Measurements from ENCODE around the gene FAM241A. TPM values are rescaled to one million over a fixed set of nuclear protein-coding genes. Genes with fewer than 3 reads are reported as not detected.
"Not testable (repeated sequence)": the region's sequence is repeated elsewhere in the genome, so short reads cannot be mapped to it uniquely, and the experiment has no call there.

FAM241A gene
- total RNA-seq, 1 donor from 2014 or later = 7.4 TPM

DNA sequence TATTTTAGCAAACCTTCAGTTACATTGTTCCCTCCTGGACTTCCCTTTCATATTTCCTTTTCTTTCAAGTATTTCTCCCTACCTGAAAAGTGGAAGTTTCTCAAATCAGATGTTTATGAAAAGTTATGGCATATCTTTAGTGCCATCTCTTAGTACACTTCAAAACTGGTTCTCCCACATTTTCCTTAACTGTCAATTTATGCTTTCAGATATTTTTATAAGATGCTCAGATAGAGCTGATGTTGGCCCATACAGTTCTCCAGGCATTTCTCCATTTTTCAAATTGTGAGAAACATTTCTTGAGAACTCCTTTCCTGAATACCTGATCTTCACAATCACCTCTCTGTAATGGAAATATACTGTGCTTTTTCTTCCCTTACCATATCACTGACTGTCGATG, 53.8 kb downstream of the FAM241A start:
- intact Hi-C loops (cut with DNase I) = no loop called here
- ATAC-seq (ENCODE audit: poor library complexity) = no peak
- DNase-seq = no peak

DNA sequence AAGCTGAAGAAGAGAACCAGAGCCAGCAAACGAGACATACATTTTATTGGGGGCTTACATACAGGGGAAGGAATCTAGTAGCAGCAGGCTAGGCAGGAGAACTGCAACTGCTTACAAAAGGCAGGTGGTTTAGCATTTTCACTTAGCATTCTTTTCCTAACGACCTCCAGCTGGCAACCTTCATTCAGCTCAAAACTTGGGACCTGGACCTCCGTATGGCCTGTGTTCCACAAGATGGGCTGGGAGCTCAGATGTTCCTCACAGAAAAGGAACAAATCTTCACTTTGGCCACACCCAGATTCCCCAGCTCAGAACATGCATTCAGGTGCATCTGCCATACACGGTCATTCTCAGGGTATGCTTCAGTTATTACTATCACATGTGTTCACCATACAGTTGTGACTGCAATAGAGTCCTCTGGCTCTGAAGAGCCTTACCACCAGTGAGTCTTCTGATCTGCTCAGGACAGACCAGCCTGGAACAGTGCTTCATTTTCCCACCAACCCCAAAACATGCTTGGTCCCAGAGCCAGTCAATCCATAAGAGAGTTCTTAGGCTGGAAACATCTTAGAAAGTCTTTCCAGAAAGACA, 56.8 kb downstream of the FAM241A start:
- ATAC-seq (ENCODE audit: poor library complexity) = no peak
- intact Hi-C loops (cut with DNase I) = no loop called here
- DNase-seq = no peak

GRCh38 chr4:112203593-112203992, 58.3 kb downstream of the FAM241A start:
- DNase-seq (no peak), ATAC-seq (ENCODE audit: poor library complexity) (no peak)
- intact Hi-C loops (cut with DNase I) = no loop called here

- intact Hi-C loops (cut with DNase I) = no loop called here
- ATAC-seq (ENCODE audit: poor library complexity) (no peak), DNase-seq (no peak)
Observed at GRCh38 chr4:112206431-112206830, 61.2 kb downstream of the FAM241A start.

GRCh38 chr4:112208137-112209095, 63.2 kb downstream of the FAM241A start:
- ATAC-seq (ENCODE audit: poor library complexity); intact Hi-C loops (cut with DNase I); DNase-seq: not testable (repeated sequence)

DNA sequence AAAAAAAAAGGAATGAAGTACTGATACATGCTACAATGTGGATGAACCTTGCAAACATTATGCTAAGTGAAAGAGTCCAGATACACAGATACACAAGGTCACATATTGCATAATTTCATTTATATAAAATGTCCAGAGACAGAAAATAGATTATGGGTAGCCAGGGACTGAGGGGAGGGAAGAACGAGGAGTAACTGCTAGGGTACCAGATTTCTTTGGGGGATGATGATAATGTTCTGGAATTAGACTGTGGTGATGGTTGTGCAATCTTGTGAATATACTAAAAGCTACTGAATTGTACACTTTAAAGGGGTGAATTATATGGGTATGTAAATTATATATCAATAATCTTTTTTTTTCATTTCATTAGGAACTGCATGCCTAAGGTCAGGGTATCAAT, 65.5 kb downstream of the FAM241A start:
- intact Hi-C loops (cut with DNase I) = no loop called here
- ATAC-seq (ENCODE audit: poor library complexity) = no peak
- DNase-seq = no peak

DNA sequence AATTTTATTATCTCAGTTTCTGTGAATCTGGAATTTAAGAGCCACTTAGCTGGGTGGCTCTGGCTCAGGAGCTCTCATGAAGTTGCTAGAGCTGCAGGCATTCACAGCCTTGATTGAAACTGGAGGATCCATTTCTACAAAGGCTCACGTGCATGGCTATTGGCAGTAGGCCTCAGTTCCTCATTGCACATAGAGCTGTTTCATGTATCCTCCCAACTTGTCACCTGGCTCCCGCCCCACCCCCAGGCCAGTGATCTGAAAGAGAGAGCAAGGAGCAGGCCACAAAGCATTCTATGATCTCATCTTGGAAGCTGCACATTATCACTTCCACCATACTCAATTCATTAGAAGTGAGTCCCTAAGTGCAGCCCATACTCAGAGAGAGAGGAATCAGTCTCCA, 67.8 kb downstream of the FAM241A start:
- intact Hi-C loops (cut with DNase I) = no loop called here
- no peak for DNase-seq
- ATAC-seq (ENCODE audit: poor library complexity) = peak; percentile 36

GRCh38 chr4:112213856-112214255, 68.6 kb downstream of the FAM241A start:
- DNase-seq = no peak
- intact Hi-C loops (cut with DNase I) = no loop called here

GRCh38 chr4:112214390-112215264, 69.4 kb downstream of the FAM241A start:
- intact Hi-C loops (cut with DNase I) = no loop called here
- no peak for DNase-seq
- ATAC-seq (ENCODE audit: poor library complexity) = no peak

More at GRCh38 chr4:112213856-112214255, 68.6 kb downstream of the FAM241A start:
- ATAC-seq (ENCODE audit: poor library complexity) = no peak

DNA sequence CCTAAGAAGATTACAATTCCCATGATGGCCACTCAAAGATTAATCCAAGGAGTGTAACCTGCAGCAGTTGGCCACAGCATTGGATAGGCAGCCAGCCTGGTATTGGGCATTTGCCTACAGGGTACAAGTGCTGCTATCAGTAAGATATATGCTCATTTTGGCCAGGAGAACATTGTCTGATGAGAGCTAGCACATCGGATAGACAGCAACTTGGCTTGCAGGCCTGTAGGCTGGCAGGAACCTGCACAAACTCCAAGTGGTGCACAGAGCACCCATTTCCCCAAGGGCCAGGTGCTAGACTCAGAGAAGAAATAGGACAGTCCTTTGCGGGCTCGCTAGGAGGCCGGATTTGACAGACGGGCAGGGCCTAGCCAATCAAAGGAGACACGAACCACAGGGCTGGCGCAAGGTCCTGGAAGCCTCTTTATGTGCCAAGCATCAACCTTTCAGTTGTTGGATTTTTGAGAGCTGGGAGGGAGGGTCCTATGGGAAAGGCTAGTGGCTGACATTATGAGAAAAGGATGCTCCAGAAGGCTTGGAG, 74.6 kb downstream of the FAM241A start:
- ATAC-seq (ENCODE audit: poor library complexity) (peak; percentile 73), DNase-seq (no peak)
- intact Hi-C loops (cut with DNase I) = no loop called here

DNA sequence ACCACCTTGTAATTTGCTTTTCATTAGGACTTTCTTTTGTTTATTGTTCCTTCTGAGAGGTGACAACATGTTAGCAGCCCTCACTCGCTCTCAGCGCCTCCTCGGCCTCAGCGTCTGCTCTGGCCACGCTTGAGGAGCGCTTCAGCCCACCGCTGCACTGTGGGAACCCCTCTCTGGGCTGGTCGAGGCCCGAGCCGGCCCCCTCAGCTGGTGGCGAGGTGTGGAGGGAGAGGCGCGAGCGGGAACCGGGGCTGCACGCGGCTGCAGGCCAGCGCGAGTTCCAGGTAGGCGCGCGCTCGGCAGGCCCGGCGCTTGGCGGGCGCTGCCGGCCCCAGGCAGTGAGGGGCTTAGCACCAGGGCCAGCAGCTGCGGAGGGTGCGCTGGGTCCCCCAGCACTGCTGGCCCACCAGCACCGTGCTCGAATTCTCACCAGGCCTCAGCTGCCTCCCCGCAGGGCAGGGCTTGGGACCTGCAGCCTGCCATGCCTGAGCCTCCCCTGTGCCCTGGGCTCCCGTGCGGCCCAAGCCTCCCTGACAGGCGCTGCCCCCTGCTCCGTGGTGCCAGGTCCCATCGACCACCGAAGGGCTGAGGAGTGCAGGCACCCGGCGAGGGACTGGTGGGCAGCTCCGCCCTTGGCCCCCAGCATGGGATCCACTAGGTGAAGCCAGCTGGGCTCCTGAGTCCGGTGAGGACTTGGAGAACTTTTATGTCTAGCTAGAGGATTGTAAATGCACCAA, 77.1 kb downstream of the FAM241A start:
- no peak for DNase-seq
- intact Hi-C loops (cut with DNase I) = no loop called here
- ATAC-seq (ENCODE audit: poor library complexity) = no peak

DNA sequence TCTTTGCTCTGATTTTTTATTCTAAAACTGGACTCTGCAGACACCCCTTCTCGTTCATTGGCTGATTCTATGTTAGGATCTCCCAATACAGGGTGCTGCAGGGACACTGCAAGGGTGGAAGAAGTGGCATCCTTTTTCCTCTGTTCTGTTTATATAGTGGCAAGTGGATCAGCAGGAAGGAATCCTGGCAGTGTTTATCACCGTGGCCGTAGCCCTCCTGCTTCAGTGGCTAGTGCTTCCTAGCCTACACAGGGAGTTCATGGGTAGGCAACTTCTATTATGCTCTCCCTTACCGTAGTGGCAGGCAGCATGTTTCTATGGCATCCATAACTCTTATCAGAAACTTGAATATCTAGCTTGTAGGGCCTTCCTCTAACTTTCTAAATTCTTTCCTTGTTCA, 79.9 kb downstream of the FAM241A start:
- DNase-seq (no peak), ATAC-seq (ENCODE audit: poor library complexity) (no peak)
- intact Hi-C loops (cut with DNase I) = no loop called here

DNA sequence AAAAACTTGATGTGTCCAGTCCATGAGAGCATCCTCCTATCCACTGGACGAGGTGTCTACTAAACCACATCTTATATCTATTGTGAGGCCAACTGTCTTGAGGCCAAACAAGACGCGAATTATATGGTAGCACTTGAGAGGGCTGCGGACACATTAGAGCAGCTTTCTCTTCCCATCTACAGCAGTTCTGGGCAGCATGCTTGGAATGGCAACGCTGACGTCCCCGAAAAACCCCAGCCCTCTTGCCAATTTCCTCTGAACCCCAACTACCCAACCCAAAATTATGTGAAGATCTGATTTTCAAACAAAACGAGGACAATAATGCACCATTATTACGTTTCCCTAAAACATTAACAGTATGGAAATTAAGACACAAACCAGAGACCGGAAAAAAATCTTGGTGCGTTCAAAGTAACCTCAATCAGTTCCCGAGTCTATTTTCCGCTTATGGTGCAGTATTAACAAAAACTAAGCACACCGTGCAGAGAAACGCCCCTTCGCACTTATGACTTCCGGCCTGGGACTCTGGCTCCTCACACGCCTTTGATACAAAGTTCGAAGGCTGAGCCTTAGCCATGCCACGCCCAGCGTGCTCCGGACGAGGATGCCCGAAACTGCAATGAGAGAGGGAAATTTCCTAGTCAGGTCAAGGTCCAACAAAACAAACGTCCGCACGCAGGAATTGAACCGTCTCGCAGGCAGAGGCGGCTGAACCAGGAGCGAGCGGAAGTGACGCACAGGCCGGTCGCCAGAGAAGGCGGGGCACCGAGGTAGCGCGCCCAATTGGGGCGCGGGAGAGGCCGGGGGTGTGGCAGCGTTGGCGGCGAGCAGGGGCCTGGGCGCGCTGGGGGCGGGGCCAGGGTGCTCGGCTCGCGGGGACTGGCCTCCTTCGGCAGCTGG, 85.9 kb downstream of the FAM241A start:
- DNase-seq (peak; percentile 99), ATAC-seq (ENCODE audit: poor library complexity) (peak; percentile 99)
- intact Hi-C loops (cut with DNase I) = no loop called here

DNA sequence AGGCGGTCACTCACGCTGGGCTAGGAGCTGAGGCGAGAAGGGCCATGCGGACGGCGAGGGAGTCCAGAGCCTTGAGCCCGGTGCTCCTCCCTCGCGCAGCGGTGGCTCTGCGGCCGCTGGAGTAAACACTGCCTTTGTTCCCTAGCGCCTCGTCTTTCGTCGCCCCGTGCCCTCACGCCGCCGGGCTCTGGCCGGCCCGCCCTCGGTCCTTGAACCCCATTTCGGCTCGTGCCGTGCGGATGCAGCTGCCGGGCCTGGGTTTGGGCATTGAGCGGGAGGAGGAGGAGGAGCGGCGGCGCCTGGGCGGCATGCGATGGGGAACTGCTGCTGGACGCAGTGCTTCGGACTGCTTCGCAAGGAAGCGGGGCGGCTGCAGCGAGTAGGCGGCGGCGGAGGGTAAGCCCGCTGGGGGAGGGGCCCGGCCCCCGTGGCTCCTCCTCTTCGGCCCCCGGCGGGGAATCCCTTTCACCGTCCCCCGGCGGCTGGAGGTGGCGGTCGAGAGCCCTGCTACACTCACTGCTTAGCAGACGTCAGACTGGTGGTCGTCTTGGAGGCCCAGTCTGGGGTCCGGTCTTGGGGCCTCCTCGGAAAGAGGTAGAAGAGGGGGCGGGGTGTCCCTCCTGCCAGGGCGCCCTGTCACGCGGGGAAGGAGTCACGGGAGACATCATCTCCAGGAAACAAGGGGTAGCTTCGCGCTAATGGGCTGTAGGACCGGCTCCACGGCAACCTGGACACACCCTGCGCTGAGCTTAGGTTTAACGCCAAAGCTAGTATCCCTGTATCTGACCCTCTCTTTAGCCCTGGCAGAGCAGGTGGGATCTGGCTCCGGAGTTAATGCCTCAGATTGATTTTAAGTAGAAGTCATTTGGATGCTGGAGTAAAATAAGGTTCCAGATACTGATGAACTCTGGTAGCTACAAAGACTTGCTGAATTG, 86.8 kb downstream of the FAM241A start, which contains the start of gene AP1AR:
AP1AR (plus strand) TSS at position 9 of the 935 bp plus-strand sequence; CDS start at position 314, 305 bp downstream.
- intact Hi-C loops (cut with DNase I) = loop anchor here (2.0 kb wide), 1 partner anchor 131 kb away; no protein-coding TSS in a partner anchor
- peak; percentile 89 for DNase-seq
- peak; percentile 87 for ATAC-seq (ENCODE audit: poor library complexity)

- DNase-seq = peak; percentile 47
- intact Hi-C loops (cut with DNase I) = no loop called here
- ATAC-seq (ENCODE audit: poor library complexity) = no peak
Observed at GRCh38 chr4:112234952-112235609, 89.8 kb downstream of the FAM241A start.

GRCh38 chr4:112236040-112236439, 90.8 kb downstream of the FAM241A start:
- ATAC-seq (ENCODE audit: poor library complexity) (no peak), DNase-seq (no peak)
- intact Hi-C loops (cut with DNase I) = no loop called here

Data from Right ventricle myocardium superior (tissue), 1 donor.